Panc1 (cell line): ENCODE measurements around the gene SHISA9. TPM values are rescaled to one million over a fixed set of nuclear protein-coding genes. Genes with fewer than 3 reads are reported as not detected.

Experiments used
- ATAC-seq: fragments of 200-7000 bp; cut with Tn5 transposase; 2 replicates; pipeline ENCODE4 v1.9.1; 2020; ENCODE audit warnings: mild to moderate bottlenecking, moderate library complexity
- BruUV-seq: library from RNA; stranded (reverse); fragments of 400-500 nt; replicated peaks from 2 replicates; lab custom pipeline; 2021; lab: Mats Ljungman, UMichigan
- CTCF ChIA-PET: fragments of 300-600 bp; sonication (Branson Sonifier 250); formaldehyde crosslinking; loops from one replicate; lab custom pipeline; 2022; ENCODE audit warnings: antibody characterized with exemption; lab: Charles Lee
- POLR2A ChIA-PET: fragments of 300-600 bp; sonication (Branson Sonifier 250); formaldehyde crosslinking; loops from one replicate; lab custom pipeline; 2022; ENCODE audit warnings: antibody characterized with exemption; lab: Charles Lee
- DNase-seq: peaks from one replicate; pipeline ENCODE4 v3.0.0-alpha.2; 2010; ENCODE audit warnings: low read depth, low spot score
- H3K27ac ChIP-seq: 2 replicates; pipeline ENCODE4 v1.5.1; 2011; ENCODE audit warnings: mild to moderate bottlenecking, low read length, inconsistent platforms
- H3K27me3 ChIP-seq: fragments of 200-500 bp; sonication (Bioruptor generic); 2 replicates; pipeline ENCODE4 v1.6.0; 2014; ENCODE audit warnings: low read length, inconsistent platforms; ENCODE audit not compliant: control insufficient read depth, insufficient read depth
- H3K36me3 ChIP-seq: fragments of 200-500 bp; sonication (Bioruptor generic); 2 replicates; pipeline ENCODE4 v1.5.1; 2014; ENCODE audit warnings: inconsistent platforms, mild to moderate bottlenecking, low read length, moderate library complexity; ENCODE audit not compliant: control insufficient read depth, insufficient read depth
- H3K4me1 ChIP-seq: 2 replicates; pipeline ENCODE4 v1.5.1; 2011; ENCODE audit warnings: inconsistent platforms, mild to moderate bottlenecking, low read length, moderate library complexity; ENCODE audit not compliant: control insufficient read depth, insufficient read depth
- H3K4me3 ChIP-seq, 2 experiments: 2 replicates each; pipeline ENCODE4 v1.5.1; 2011 to 2012; ENCODE audit warnings: low read depth in 2 of 2, low read length in 2 of 2, mild to moderate bottlenecking in 2 of 2, inconsistent platforms in 1 of 2, moderate library complexity in 1 of 2
- H3K9me3 ChIP-seq: fragments of 200-500 bp; sonication (Bioruptor generic); 2 replicates; pipeline ENCODE4 v1.5.1; 2014; ENCODE audit warnings: low read depth, mild to moderate bottlenecking, inconsistent platforms, low read length, moderate library complexity; ENCODE audit not compliant: control insufficient read depth, insufficient read depth
- POLR2AphosphoS5 ChIP-seq: IDR thresholded peaks from 2 replicates; pipeline ENCODE4 v1.6.1; 2012; ENCODE audit warnings: mild to moderate bottlenecking, low read depth, low read length, moderate library complexity
- SIN3A ChIP-seq: IDR thresholded peaks from 2 replicates; pipeline ENCODE4 v1.6.1; 2012; ENCODE audit warnings: low read depth, mild to moderate bottlenecking, low read length, moderate library complexity, borderline replicate concordance; ENCODE audit not compliant: insufficient read depth
- TCF7L2 ChIP-seq: IDR thresholded peaks from 2 replicates; pipeline ENCODE4 v1.6.1; 2011; ENCODE audit warnings: mild to moderate bottlenecking, low read depth, low read length, inconsistent platforms
- in situ Hi-C: cut with HindIII; loops from 2 replicates; pipeline ENCODE4 v1.10.0; 2016; ENCODE audit warnings: low sequenced_read_pairs, low pct_unique_long_range_greater_than_20kb
- intact Hi-C: fragments of 100-400 bp; cut with micrococcal nuclease; formaldehyde crosslinking; loops from one replicate; pipeline ENCODE4 v1.10.0; 2022; ENCODE audit not compliant: unreplicated experiment
- total RNA-seq: library from RNA; stranded (reverse); gene quantifications from one replicate; pipeline ENCODE4 v1.2.1, GENCODE V29; 2021; ENCODE audit not compliant: unreplicated experiment
- TF ChIP-seq, protein P1 (sequence below), 2 experiments: IDR thresholded peaks; 2 replicates each; pipeline ENCODE4 v1.6.1; 2011 to 2012; ENCODE audit warnings: low read depth in 2 of 2, control low read depth in 1 of 2, low read length in 1 of 2, mild to moderate bottlenecking in 1 of 2, moderate library complexity in 1 of 2; ENCODE audit not compliant: insufficient read depth in 1 of 2
- TF ChIP-seq, protein P2 (sequence below): fragments of 450-650 bp; IDR thresholded peaks from 2 replicates; pipeline ENCODE4 v1.5.1; 2017; ENCODE audit warnings: mild to moderate bottlenecking

SHISA9 gene
- total RNA-seq, 1 experiment from 2014 or later = 0.10 TPM

DNA sequence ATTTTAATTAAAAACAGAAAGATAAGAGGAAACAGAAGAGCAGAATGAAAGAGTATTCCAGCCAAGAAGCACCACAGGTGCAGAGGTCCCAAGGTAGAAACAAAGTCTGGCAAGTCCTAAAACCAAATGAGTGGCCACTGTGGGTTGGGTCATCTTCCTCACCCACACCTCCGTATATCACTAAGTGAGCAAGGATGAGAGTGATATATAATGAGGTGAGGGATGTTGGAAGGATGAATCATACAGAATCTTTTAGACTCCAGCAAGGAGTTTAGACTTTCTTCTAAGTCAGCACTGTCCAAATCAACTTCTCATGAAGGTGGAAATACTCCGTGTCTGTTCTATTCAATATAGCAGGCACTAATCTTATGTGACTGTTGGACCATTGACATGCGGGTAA is 70.8 kb downstream of the SHISA9 start:
- H3K4me1 ChIP-seq = no peaks in the 10 kb centered on the region
- ATAC-seq (no peak), DNase-seq (no peak)
- CTCF ChIA-PET = no interaction called here
- TF ChIP-seq TCF7L2 (no peak), SIN3A (no peak), POLR2AphosphoS5 (no peak)
- TF ChIP-seq, protein P1, sequence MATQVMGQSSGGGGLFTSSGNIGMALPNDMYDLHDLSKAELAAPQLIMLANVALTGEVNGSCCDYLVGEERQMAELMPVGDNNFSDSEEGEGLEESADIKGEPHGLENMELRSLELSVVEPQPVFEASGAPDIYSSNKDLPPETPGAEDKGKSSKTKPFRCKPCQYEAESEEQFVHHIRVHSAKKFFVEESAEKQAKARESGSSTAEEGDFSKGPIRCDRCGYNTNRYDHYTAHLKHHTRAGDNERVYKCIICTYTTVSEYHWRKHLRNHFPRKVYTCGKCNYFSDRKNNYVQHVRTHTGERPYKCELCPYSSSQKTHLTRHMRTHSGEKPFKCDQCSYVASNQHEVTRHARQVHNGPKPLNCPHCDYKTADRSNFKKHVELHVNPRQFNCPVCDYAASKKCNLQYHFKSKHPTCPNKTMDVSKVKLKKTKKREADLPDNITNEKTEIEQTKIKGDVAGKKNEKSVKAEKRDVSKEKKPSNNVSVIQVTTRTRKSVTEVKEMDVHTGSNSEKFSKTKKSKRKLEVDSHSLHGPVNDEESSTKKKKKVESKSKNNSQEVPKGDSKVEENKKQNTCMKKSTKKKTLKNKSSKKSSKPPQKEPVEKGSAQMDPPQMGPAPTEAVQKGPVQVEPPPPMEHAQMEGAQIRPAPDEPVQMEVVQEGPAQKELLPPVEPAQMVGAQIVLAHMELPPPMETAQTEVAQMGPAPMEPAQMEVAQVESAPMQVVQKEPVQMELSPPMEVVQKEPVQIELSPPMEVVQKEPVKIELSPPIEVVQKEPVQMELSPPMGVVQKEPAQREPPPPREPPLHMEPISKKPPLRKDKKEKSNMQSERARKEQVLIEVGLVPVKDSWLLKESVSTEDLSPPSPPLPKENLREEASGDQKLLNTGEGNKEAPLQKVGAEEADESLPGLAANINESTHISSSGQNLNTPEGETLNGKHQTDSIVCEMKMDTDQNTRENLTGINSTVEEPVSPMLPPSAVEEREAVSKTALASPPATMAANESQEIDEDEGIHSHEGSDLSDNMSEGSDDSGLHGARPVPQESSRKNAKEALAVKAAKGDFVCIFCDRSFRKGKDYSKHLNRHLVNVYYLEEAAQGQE (IDR thresholded peaks at IDR 0.05; ENCODE audit: insufficient read depth in 1 of 2, low read depth in 2 of 2, low read length in 1 of 2) = no peak
- TF ChIP-seq, protein P2, sequence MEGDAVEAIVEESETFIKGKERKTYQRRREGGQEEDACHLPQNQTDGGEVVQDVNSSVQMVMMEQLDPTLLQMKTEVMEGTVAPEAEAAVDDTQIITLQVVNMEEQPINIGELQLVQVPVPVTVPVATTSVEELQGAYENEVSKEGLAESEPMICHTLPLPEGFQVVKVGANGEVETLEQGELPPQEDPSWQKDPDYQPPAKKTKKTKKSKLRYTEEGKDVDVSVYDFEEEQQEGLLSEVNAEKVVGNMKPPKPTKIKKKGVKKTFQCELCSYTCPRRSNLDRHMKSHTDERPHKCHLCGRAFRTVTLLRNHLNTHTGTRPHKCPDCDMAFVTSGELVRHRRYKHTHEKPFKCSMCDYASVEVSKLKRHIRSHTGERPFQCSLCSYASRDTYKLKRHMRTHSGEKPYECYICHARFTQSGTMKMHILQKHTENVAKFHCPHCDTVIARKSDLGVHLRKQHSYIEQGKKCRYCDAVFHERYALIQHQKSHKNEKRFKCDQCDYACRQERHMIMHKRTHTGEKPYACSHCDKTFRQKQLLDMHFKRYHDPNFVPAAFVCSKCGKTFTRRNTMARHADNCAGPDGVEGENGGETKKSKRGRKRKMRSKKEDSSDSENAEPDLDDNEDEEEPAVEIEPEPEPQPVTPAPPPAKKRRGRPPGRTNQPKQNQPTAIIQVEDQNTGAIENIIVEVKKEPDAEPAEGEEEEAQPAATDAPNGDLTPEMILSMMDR = no peak
- POLR2A ChIA-PET = no interaction called here
- H3K36me3 ChIP-seq = no peaks in the 10 kb centered on the region
- intact Hi-C loops = no loop called here
- H3K27me3 ChIP-seq = 0 out of 2 replicates have a peak, but pooled peaks cover 2% of the 10 kb centered on the region
- in situ Hi-C loops = no loop called here
- no peak overlapping the region for H3K4me3 ChIP-seq
- H3K27ac ChIP-seq = no peak overlapping the region
- no TSS peak for BruUV-seq
- H3K9me3 ChIP-seq = no peaks in the 10 kb centered on the region

DNA sequence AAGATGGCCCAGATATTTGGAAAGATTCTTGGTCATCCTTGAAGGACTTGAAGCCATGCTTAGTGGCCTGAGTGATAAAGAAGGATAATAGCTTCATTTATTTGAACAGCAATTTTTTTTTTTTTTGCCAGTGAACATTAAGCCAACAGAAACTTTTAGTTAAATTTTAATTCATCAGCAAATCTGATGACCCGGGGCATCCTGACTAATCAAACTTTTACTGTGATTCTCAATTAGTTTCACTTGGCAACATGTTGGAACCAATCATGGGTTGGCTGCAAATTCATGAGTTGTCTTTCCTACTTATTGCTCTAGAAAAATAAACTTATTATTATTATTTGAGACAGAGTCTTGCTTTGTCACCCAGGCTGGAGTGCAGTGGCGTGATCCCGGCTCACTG is 74.4 kb downstream of the SHISA9 start:
- CTCF ChIA-PET = no interaction called here
- TF ChIP-seq SIN3A (no peak), TCF7L2 (no peak), POLR2AphosphoS5 (no peak)
- TF ChIP-seq, protein P2 = no peak
- TF ChIP-seq, protein P1 (IDR thresholded peaks at IDR 0.05; ENCODE audit: insufficient read depth in 1 of 2, low read depth in 2 of 2, low read length in 1 of 2) = no peak
- in situ Hi-C loops = no loop called here
- Histone ChIP-seq H3K27me3 (peaks cover 2% of the 10 kb centered on the region; the same call in 1 of the 2 replicates), H3K4me3 (no peak overlapping the region), H3K9me3 (0 out of 2 replicates have a peak, but pooled peaks cover 2% of the 10 kb centered on the region), H3K27ac (no peak overlapping the region), H3K4me1 (no peaks in the 10 kb centered on the region), H3K36me3 (no peaks in the 10 kb centered on the region)
- no peak for DNase-seq
- intact Hi-C loops = no loop called here
- no peak for ATAC-seq
- no TSS peak for BruUV-seq
- POLR2A ChIA-PET = no interaction called here
